K562 (cell line): ENCODE data around the gene TXNDC8. TPM values are rescaled to one million over a fixed set of nuclear protein-coding genes. Genes with fewer than 3 reads are reported as not detected.

Experiments
- ATF3 ChIP-seq, 2 experiments: fragments of 450-650 bp in 1 of 2; sonication (generic) in 1 of 2; formaldehyde crosslinking in 1 of 2; IDR thresholded peaks in 1 of 2; conservative IDR thresholded peaks in 1 of 2; 2 replicates each; pipeline versions ENCODE4 v1.6.1 to v1.8.1; 2016 to 2023; ENCODE audit warnings: mild to moderate bottlenecking in 2 of 2, moderate library complexity in 2 of 2, inconsistent platforms in 1 of 2, missing genetic modification reagents in 1 of 2
- BCOR ChIP-seq: fragments of 450-650 bp; IDR thresholded peaks from 2 replicates; pipeline ENCODE4 v1.6.1; 2016
- CBX5 ChIP-seq: IDR thresholded peaks from 2 replicates; pipeline ENCODE4 v1.6.1; 2014; ENCODE audit warnings: low read depth, borderline replicate concordance
- CHD2 ChIP-seq: IDR thresholded peaks from 2 replicates; pipeline ENCODE4 v1.6.1; 2011; ENCODE audit warnings: low read depth, low read length
- CREB1 ChIP-seq, 2 experiments: sonication (generic) in 1 of 2; formaldehyde crosslinking in 1 of 2; IDR thresholded peaks; 2 replicates each; pipeline versions ENCODE4 v1.6.1 to v1.8.0; 2012 to 2022; ENCODE audit warnings: inconsistent platforms in 1 of 2, mild to moderate bottlenecking in 1 of 2, missing genetic modification reagents in 1 of 2, moderate library complexity in 1 of 2
- E2F1 ChIP-seq: sonication (generic); formaldehyde crosslinking; IDR thresholded peaks from 2 replicates; pipeline ENCODE4 v1.8.1; 2023; ENCODE audit warnings: mild to moderate bottlenecking, missing genetic modification reagents, moderate library complexity
- FOXK2 ChIP-seq, 2 experiments: fragments of 450-650 bp; IDR thresholded peaks in 1 of 2; conservative IDR thresholded peaks in 1 of 2; 2 replicates each; pipeline ENCODE4 v1.6.1; 2016; ENCODE audit warnings: low read depth in 2 of 2, mild to moderate bottlenecking in 1 of 2
- IRF2 ChIP-seq: sonication (generic); formaldehyde crosslinking; IDR thresholded peaks from 2 replicates; pipeline ENCODE4 v1.8.1; 2022; ENCODE audit warnings: mild to moderate bottlenecking, missing genetic modification reagents
- LEF1 ChIP-seq: fragments of 450-650 bp; IDR thresholded peaks from 2 replicates; pipeline ENCODE4 v1.6.1; 2016; ENCODE audit warnings: mild to moderate bottlenecking
- RB1 ChIP-seq: fragments of 450-650 bp; IDR thresholded peaks from 2 replicates; pipeline ENCODE4 v1.6.1; 2017; ENCODE audit warnings: low read depth, mild to moderate bottlenecking
- U2AF2 ChIP-seq: fragments of 200-400 bp; formaldehyde crosslinking; optimal IDR thresholded peaks from 2 replicates; pipeline ENCODE3; 2017; ENCODE audit warnings: low read depth, mild to moderate bottlenecking, low read length
- ZBED1 ChIP-seq: IDR thresholded peaks from 2 replicates; pipeline ENCODE4 v1.6.1; 2014
- ZNF592 ChIP-seq: fragments of 450-650 bp; IDR thresholded peaks from 2 replicates; pipeline ENCODE4 v1.6.1; 2017; ENCODE audit warnings: antibody characterized with exemption, mild to moderate bottlenecking
- ZSCAN32 ChIP-seq: fragments of 450-650 bp; formaldehyde crosslinking; IDR thresholded peaks from 2 replicates; pipeline ENCODE4 v1.4.0; 2020; ENCODE audit warnings: mild to moderate bottlenecking, moderate library complexity
- polyA plus RNA-seq, 8 experiments: library from polyadenylated mRNA; depleted of rRNA in 4 of 8; stranded (reverse) in 5 of 8; unstranded in 3 of 8; fragments of >200 nt; fragmentation: Nextera tagmentation in 2 of 8; fragmentation: Illumina TruSeq in 1 of 8; extraction: Ambion mirVana in 2 of 8; extraction: Trizol in 1 of 8; gene quantifications; 2 replicates each; pipeline versions ENCODE4 v1.2.1 to v1.2.3, GENCODE V29; 2011 to 2014; ENCODE audit warnings: inconsistent platforms in 1 of 8, missing spikeins in 1 of 8
- total RNA-seq, 7 experiments: library from RNA; depleted of rRNA in 6 of 7; stranded (reverse); fragments of >200 nt in 6 of 7; fragmentation: Illumina TruSeq in 2 of 7; extraction: Trizol in 2 of 7; gene quantifications; 2 replicates each; pipeline versions ENCODE4 v1.2.1 to v1.2.3, GENCODE V29; 2011 to 2021; ENCODE audit warnings: low replicate concordance in 1 of 7
- TF ChIP-seq, protein P1 (sequence below): sonication (generic); formaldehyde crosslinking; IDR thresholded peaks from 2 replicates; pipeline ENCODE4 v1.8.1; 2023; ENCODE audit warnings: mild to moderate bottlenecking, missing genetic modification reagents
- TF ChIP-seq, protein P2 (sequence below), 3 experiments: fragments of 200-800 bp in 1 of 3; fragments of 250-450 bp in 1 of 3; fragments of 450-650 bp in 1 of 3; sonication (Bioruptor Pico) in 1 of 3; sonication (Bioruptor generic) in 1 of 3; formaldehyde crosslinking in 1 of 3; IDR thresholded peaks; 2 replicates each; pipeline versions ENCODE4 v1.6.1 to v1.8.0; 2016 to 2022; ENCODE audit warnings: mild to moderate bottlenecking in 2 of 3, missing genetic modification characterization in 2 of 3, missing compliant biosample characterization in 1 of 3, moderate library complexity in 1 of 3

The TXNDC8 gene
- total and polyA plus RNA-seq, 9 of the 15 experiments (the other 6 are each of a cell fraction or from before 2014, with no cell fraction given): not detected

- TF ChIP-seq ZSCAN32 (CRISPR knock-in tag): peak; percentile 70
- no peak for TF ChIP-seq ZBED1
- TF ChIP-seq BCOR: no peak
- peak; percentile 73 for TF ChIP-seq ATF3 (IDR thresholded peaks at IDR 0.05)
- no peak for TF ChIP-seq ATF3 (CRISPR knock-in tag; conservative IDR thresholded peaks at IDR 0.05)
- no peak for TF ChIP-seq U2AF2
- TF ChIP-seq CREB1 (IDR thresholded peaks at IDR 0.05): no peak
- no peak for TF ChIP-seq CREB1 (CRISPR knock-in tag; IDR thresholded peaks at IDR 0.05)
- no peak for TF ChIP-seq LEF1
- TF ChIP-seq ZNF592: no peak
- TF ChIP-seq E2F1 (CRISPR knock-in tag): no peak
- no peak for TF ChIP-seq RB1
- TF ChIP-seq, protein P1, sequence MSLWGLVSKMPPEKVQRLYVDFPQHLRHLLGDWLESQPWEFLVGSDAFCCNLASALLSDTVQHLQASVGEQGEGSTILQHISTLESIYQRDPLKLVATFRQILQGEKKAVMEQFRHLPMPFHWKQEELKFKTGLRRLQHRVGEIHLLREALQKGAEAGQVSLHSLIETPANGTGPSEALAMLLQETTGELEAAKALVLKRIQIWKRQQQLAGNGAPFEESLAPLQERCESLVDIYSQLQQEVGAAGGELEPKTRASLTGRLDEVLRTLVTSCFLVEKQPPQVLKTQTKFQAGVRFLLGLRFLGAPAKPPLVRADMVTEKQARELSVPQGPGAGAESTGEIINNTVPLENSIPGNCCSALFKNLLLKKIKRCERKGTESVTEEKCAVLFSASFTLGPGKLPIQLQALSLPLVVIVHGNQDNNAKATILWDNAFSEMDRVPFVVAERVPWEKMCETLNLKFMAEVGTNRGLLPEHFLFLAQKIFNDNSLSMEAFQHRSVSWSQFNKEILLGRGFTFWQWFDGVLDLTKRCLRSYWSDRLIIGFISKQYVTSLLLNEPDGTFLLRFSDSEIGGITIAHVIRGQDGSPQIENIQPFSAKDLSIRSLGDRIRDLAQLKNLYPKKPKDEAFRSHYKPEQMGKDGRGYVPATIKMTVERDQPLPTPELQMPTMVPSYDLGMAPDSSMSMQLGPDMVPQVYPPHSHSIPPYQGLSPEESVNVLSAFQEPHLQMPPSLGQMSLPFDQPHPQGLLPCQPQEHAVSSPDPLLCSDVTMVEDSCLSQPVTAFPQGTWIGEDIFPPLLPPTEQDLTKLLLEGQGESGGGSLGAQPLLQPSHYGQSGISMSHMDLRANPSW (CRISPR knock-in tag): no peak
- TF ChIP-seq, protein P2, sequence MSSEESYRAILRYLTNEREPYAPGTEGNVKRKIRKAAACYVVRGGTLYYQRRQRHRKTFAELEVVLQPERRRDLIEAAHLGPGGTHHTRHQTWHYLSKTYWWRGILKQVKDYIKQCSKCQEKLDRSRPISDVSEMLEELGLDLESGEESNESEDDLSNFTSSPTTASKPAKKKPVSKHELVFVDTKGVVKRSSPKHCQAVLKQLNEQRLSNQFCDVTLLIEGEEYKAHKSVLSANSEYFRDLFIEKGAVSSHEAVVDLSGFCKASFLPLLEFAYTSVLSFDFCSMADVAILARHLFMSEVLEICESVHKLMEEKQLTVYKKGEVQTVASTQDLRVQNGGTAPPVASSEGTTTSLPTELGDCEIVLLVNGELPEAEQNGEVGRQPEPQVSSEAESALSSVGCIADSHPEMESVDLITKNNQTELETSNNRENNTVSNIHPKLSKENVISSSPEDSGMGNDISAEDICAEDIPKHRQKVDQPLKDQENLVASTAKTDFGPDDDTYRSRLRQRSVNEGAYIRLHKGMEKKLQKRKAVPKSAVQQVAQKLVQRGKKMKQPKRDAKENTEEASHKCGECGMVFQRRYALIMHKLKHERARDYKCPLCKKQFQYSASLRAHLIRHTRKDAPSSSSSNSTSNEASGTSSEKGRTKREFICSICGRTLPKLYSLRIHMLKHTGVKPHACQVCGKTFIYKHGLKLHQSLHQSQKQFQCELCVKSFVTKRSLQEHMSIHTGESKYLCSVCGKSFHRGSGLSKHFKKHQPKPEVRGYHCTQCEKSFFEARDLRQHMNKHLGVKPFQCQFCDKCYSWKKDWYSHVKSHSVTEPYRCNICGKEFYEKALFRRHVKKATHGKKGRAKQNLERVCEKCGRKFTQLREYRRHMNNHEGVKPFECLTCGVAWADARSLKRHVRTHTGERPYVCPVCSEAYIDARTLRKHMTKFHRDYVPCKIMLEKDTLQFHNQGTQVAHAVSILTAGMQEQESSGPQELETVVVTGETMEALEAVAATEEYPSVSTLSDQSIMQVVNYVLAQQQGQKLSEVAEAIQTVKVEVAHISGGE (CRISPR knock-in tag; IDR thresholded peaks at IDR 0.05): no peak
- TF ChIP-seq CHD2: no peak
- TF ChIP-seq FOXK2 (conservative IDR thresholded peaks at IDR 0.05 in 1 of 2, IDR thresholded peaks at IDR 0.05 in 1 of 2; ENCODE audit: low read depth in 2 of 2): no peak
- TF ChIP-seq IRF2: no peak
- TF ChIP-seq CBX5: no peak
These were observed 34.5 kb downstream of the TXNDC8 start (continued) for GRCh38 chr9:110303133-110303532.
